IPS DF 19.7 (cell line): ENCODE measurements around the gene TEX2.
"Not testable (repeated sequence)": the region's sequence is repeated elsewhere in the genome, so short reads cannot be mapped to it uniquely, and the experiment has no call there.

ENCODE experiments used
- DNase-seq: peaks from one replicate; pipeline ENCODE4 v3.0.0-alpha.2; 2013; ENCODE audit warnings: low read depth, low spot score

The TEX2 gene

GRCh38 chr17:64183815-64184214 lies 79.2 kb downstream of the TEX2 start:
- no peak for DNase-seq

- no peak for DNase-seq
These were observed 80.6 kb downstream of the TEX2 start for GRCh38 chr17:64182325-64183012.

DNA sequence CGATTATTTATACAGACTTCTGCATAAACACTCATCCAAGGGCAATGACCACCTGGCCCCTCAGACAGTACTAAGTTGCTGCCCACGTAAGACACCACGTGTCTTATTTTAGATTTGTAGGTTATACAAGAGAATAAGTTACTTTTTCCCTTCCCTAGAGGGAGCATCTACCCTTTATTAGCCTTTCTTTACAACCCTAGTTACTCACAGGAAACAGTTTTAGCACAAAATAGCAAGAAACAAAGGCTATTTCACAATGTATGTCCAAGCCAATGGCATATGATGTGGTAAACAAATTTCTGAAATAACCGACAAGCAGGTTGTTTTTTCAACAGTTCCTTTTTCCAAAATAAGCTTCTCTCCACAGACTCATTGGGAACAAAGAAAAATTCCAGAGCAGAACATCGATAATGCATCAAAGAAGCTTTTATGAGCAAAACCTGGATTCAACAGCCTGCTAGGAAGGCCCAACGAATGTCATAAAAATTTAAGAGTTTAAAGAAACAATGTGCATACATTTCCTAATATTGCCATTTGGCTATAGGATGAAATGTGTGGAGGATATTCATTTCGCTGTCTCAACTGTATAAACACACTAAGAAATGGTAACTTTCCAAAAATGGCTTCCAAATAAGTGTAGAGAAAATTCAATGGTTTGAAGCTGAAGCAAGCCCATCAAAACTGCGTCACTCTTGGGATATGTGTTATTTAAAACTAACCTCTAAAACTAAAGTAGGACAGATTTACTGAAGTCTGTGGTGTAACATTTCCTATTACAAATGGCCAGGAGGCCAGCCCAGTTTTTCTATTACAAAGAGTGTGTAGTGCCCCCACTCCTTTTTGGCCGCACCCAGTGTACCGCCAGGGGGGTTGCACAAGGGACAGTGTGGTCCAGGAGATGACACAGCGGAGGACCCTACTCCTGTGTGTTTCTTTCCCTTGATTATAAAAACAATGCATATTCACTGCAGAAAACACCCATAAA lies 82.7 kb downstream of the TEX2 start:
- DNase-seq, result no peak

- DNase-seq, result not testable (repeated sequence)
These were observed 84.0 kb downstream of the TEX2 start for GRCh38 chr17:64179024-64179423.

DNA sequence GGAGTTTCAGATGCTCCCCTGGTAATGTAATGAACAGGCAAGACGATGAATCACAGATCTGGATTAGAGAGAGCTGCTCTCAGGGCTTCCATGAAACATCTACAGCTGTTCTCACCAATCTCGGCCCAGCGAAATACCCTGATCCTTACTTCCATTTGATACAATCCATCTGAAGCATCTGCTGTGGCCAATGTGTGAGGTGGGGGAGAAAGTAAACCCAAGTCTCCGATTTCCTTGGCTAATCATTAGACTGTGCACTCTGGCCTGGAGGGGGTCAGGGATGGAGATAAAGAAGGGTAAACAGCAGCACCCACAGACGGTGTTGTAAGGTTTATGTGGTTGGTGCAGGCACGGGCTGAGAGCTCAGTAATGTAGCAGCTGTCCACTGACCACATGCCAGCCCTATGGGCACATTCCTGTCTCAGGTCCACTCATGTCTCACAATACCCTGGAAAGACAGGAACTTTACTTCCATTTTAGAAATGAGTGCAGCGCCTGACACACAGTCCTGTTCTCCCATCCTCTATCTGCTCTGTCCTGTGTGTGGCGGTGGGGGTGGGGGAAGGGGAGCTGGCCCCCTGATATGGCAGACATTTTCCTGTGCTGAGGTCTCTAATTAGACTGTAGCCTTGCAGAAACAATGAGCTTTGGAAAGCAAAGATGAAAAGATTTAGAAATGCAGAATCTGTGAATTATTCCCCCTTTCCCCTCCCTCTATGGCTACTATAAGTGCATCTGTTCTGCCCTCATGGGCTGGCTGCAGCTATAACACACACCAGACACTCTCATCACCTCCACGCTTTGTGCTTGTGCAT lies 84.8 kb downstream of the TEX2 start:
- DNase-seq, result no peak

- no peak for DNase-seq
These were observed 85.6 kb downstream of the TEX2 start for GRCh38 chr17:64177311-64178010.

- no peak for DNase-seq
These were observed 86.5 kb downstream of the TEX2 start for GRCh38 chr17:64176556-64176955.

DNA sequence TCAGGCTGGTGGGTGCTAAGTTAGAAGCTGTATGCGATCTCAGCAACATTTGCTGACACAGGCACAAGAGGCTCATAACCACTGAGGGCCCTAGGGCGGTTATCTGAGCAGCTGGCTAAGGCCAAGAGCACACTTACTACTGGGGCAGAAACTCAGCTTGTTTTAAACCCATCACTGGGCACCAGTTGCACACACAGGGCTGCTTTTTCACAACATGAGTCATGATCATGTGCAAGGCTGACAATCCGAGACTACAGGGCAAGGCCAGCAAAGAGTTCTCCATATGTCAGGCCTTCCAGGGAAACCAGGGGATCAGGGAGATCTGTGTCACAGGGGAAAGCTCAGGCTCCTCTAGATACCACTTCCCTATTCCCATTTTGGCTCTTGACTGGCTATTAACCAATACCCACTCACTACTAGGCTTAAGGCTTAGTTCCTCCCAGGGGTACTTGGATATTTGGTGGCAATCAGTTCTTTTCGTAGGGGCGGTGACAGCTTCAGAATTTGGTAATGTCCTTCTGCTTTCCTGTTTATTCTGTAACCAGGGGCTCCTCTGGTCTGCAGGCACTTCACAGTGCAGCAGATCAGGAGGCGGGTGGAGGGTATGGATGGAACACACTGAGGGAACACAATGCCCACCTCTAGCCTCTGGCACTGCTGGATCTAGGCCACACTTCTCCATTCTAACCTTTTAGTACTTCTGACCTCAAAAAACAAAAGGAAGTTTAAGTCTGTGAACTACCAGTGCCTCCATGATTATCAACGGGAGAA lies 88.2 kb downstream of the TEX2 start:
- no peak for DNase-seq

DNA sequence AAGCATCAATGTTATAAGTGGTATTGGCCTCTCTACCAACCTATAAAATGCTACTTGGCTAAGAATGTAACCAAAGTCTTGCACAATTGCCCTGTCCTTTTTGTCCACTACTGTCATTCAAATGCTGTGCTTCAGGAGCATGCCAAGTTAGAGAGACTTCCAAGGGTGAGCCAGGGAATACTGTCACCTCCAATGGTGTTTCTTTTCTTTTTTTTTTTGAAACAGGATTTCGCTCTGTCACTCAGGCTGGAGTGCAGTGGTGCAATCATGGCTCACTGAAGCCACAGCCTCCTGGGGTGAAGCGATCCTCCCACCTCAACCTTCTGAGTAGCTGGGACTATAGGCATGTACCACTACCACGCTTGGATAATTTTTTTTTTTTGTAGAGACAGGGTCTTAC lies 89.4 kb downstream of the TEX2 start:
- no peak for DNase-seq

DNA sequence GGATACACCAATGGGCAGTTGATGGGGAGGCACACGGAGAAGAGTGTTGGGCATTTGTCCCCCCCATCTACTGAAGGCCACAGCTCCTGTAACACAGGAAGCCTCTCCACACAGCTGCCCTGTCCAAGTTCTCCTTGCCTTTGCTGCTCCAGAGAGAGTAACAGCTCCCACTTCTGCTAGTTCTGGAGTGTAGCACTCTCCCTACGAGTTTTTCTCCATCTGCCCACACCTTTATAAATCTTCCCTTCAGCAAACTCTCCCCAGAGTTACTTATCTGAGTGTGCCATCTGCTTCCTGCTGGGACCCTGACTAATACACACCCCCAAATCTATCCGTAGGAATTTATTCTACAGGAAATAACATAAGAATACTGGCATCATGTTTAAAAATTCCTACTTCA lies 90.5 kb downstream of the TEX2 start:
- no peak for DNase-seq

- no peak for DNase-seq
These were observed 92.0 kb downstream of the TEX2 start for GRCh38 chr17:64171041-64171440.

GRCh38 chr17:64170286-64170685 lies 92.8 kb downstream of the TEX2 start:
- DNase-seq, result no peak

DNA sequence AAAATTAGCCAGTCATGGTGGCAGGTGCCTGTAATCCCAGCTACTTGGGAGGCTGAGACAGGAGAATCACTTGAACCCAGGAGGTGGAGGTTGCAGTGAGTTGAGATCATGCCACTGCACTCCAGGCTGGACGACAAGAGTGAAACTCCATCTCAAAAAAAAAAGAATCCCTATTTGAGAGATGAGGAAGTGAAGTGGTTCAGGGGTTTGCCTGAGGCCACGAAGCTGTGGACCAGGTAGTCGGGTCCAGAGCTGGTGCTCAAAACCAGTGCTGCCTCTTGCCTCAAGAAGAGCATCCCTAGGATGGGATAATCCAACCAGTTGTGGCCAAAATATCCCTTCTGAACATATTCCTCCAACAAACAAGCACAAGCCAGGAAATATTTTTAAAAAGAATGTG lies 95.4 kb downstream of the TEX2 start:
- DNase-seq, result not testable (repeated sequence)

GRCh38 chr17:64166876-64167275 lies 96.2 kb downstream of the TEX2 start:
- DNase-seq, result no peak

GRCh38 chr17:64165347-64165746 lies 97.7 kb downstream of the TEX2 start:
- DNase-seq, result no peak

GRCh38 chr17:64164596-64165285 lies 98.3 kb downstream of the TEX2 start:
- DNase-seq, result no peak

- no peak for DNase-seq
These were observed 99.6 kb downstream of the TEX2 start for GRCh38 chr17:64163468-64163867.

DNA sequence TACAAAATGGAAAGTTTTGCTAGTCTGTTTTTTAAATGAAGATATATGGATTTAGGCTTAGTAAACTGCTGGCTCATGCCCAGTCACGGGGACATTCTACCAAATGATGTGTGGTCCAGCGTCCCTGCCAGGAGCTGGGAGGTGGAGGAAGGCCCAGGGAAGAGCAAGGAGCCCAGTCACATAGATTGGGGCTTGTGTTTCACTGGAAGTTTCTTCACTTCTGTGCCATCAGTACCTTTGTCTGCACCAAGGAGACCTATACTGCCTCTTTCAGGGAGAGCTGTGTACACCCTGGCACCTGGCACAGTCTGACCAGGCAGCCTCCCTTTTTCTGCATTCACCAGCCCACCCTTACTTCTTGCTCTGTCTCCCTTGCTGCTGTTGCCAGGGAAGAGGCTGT lies 100.5 kb downstream of the TEX2 start:
- DNase-seq, result no peak

DNA sequence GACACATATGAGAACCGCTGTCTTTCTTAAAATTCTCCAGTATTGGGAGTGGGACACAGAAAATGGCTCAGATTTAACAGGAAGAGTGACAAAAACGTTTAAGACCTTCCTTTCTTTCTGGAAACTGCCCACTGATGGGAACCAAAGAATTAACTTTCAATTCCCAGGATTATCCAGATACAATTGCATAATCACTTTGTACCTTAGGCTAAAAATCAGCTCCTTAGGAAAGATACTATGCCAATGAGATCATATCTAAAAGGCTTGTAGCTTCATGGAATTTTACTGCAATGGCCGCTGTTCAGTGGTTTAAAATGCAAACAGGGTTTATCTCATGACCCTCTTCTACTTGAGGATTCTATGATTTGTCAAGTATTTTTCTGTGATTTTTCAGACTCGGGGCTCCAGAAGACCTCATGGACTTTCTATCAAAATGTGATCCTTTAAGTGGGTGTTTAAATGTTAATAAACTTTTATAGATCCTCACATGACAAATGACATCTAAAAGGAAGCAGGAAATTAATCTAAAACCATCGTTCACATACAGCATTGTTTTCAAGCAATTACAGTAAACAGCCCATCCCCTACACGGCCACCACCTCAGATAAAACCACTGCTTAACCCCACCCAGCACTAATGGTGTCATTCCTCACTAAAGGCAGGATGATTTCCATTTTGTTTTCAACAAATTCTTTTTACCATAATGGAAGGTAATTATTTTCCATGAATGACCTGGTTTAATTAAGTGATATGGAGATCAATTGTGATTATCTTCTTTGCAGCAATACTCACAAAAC lies 101.5 kb downstream of the TEX2 start:
- no peak for DNase-seq
